Adrenal gland (tissue), 19 donors: ENCODE measurements around the gene ETV6. TPM values are rescaled to one million over a fixed set of nuclear protein-coding genes. Genes with fewer than 3 reads are reported as not detected.

Source experiments
- DNase-seq, 7 donors: peaks; one replicate each; pipeline ENCODE4 v3.0.0-alpha.2; 2019 to 2020
- H3K27ac ChIP-seq, 5 donors: fragments of 200-600 bp; sonication (generic) in 4 of 5; 1 replicate in 3 of 5; 2 replicates in 2 of 5; pipeline versions ENCODE4 v1.5.1 to v1.8.0; 2016 to 2020; ENCODE audit warnings: mild to moderate bottlenecking in 1 of 5
- H3K27me3 ChIP-seq: fragments of 200-600 bp; 2 replicates; pipeline ENCODE4 v1.8.0; 2021
- H3K36me3 ChIP-seq, 2 donors: fragments of 200-600 bp; replicated peaks in 1 of 2; 1 replicate in 1 of 2; 2 replicates in 1 of 2; pipeline versions ENCODE4 v1.5.1 to v1.8.0; 2018 to 2022
- H3K4me1 ChIP-seq, 2 donors: fragments of 200-600 bp; replicated peaks in 1 of 2; 1 replicate in 1 of 2; 2 replicates in 1 of 2; pipeline versions ENCODE4 v1.5.1 to v1.8.0; 2018 to 2021
- H3K4me3 ChIP-seq, 4 donors: fragments of 200-600 bp; sonication (generic) in 3 of 4; one replicate each; pipeline ENCODE4 v1.5.1; 2016 to 2018
- H3K9me3 ChIP-seq, 3 donors: fragments of 200-600 bp; sonication (generic) in 1 of 3; replicated peaks in 1 of 3; 1 replicate in 2 of 3; 2 replicates in 1 of 3; pipeline versions ENCODE4 v1.5.1 to v1.8.0; 2016 to 2021
- POLR2A ChIP-seq, 2 donors: fragments of 450-650 bp; IDR thresholded peaks; one replicate each; pipeline ENCODE4 v1.6.1; 2017; ENCODE audit warnings: antibody characterized with exemption in 2 of 2, mild to moderate bottlenecking in 2 of 2, moderate library complexity in 1 of 2
- WGBS, 4 donors: extraction: QIAGEN DNeasy Blood & Tissue Kit in 2 of 4; methylation state at CpG; one replicate each; pipeline versions ENCODE4 v1.1.5 to v1.1.7; 2013 to 2017; 5-methylcytosine and 5-hydroxymethylcytosine counted together
- intact Hi-C, 2 donors: fragments of 100-400 bp; cut with DNase I; formaldehyde crosslinking; loops; one replicate each; pipeline versions ENCODE4 v1.14.1 to v1.15.0; 2022 to 2023
- long read RNA-seq, 10 donors: library from polyadenylated mRNA in 3 of 10; unstranded in 2 of 10; stranded (forward) in 1 of 10; transcript quantifications; one replicate each; pipeline ENCODE4 v2.0.0 and lab custom pipeline, GENCODE V29; 2021 to 2026
- polyA plus RNA-seq, 3 donors: library from polyadenylated mRNA; stranded (reverse); fragments of 200-250 nt in 2 of 3; fragments of 350-450 nt in 1 of 3; fragmentation: Illumina TruSeq in 1 of 3; extraction: RNeasy Lipid Tissue Mini Kit (QIAGEN cat#74804) in 1 of 3; gene quantifications; one replicate each; pipeline ENCODE4 v1.2.3, GENCODE V29; 2013 to 2014
- total RNA-seq, 9 donors: library from RNA; depleted of rRNA in 4 of 9; stranded (reverse); fragments of >200 nt in 4 of 9; fragments of 120-200 nt in 1 of 9; fragmentation: NEBNext Ultra II Directional in 1 of 9; extraction: Animal tissue kit (Norgen Biotek cat#: 25700) in 1 of 9; gene quantifications; one replicate each; pipeline versions ENCODE4 v1.1.0 to v1.2.4, GENCODE V29; 2013 to 2023
- TF ChIP-seq, protein P1 (sequence below), 6 experiments: fragments of 450-650 bp in 4 of 6; fragments of 200-600 bp in 2 of 6; sonication (generic) in 1 of 6; IDR thresholded peaks; 1 replicate in 5 of 6; 2 replicates in 1 of 6; pipeline versions ENCODE4 v1.5.1 to v1.8.0; 2016 to 2021; ENCODE audit warnings: antibody characterized with exemption in 6 of 6, mild to moderate bottlenecking in 2 of 6, moderate library complexity in 1 of 6
- donor health status: healthy with polysubstance abuse.
- donor health status: Bipolar disorder and iron deficiency.
- donor health status: DM: yes; HTN: yes; CAD: no.
- donor health status: DM: no; HTN: no; CAD: no.
- donor health status: DM: no; HTN: no; CAD: no.
- donor health status: DM: yes; HTN: yes; CAD: no.

Gene ETV6
- 10 to 100 TPM in 8 of 9 donors, 1 to 10 TPM in 1; 9.6 to 46.6 (median 20.9) TPM for total RNA-seq
- 10 to 100 TPM in 2 of 3 donors, 1 to 10 TPM in 1; 9.7 to 13.8 (median 10.8) TPM for polyA plus RNA-seq
- long read RNA-seq, donor 1, full-length matches to known transcripts: 1 of 1 reads
- long read RNA-seq, donor 1, partial matches to known transcripts: 0 of 1 reads
- long read RNA-seq, donor 1, other reads (novel, unspliced or antisense): 0 of 1 reads
- long read RNA-seq, donor 2: 0 reads
- long read RNA-seq, donor 3: 0 reads
- long read RNA-seq, donor 4, full-length matches to known transcripts: 2 of 13 reads
- long read RNA-seq, donor 4, partial matches to known transcripts: 0 of 13 reads
- long read RNA-seq, donor 4, other reads (novel, unspliced or antisense): 11 of 13 reads
- long read RNA-seq, donor 5, full-length matches to known transcripts: 9 of 21 reads
- long read RNA-seq, donor 5, partial matches to known transcripts: 2 of 21 reads
- long read RNA-seq, donor 5, other reads (novel, unspliced or antisense): 10 of 21 reads
- long read RNA-seq, donor 6, partial matches to known transcripts: 2 of 5 reads
- long read RNA-seq, donor 6, other reads (novel, unspliced or antisense): 3 of 5 reads
- long read RNA-seq, donor 7: 0 reads
- long read RNA-seq, donor 8, full-length matches to known transcripts: 2 of 2 reads
- long read RNA-seq, donor 8, partial matches to known transcripts: 0 of 2 reads
- long read RNA-seq, donor 8, other reads (novel, unspliced or antisense): 0 of 2 reads
- long read RNA-seq, donor 9: 0 reads
- long read RNA-seq, donor 10: 0 reads

DNA sequence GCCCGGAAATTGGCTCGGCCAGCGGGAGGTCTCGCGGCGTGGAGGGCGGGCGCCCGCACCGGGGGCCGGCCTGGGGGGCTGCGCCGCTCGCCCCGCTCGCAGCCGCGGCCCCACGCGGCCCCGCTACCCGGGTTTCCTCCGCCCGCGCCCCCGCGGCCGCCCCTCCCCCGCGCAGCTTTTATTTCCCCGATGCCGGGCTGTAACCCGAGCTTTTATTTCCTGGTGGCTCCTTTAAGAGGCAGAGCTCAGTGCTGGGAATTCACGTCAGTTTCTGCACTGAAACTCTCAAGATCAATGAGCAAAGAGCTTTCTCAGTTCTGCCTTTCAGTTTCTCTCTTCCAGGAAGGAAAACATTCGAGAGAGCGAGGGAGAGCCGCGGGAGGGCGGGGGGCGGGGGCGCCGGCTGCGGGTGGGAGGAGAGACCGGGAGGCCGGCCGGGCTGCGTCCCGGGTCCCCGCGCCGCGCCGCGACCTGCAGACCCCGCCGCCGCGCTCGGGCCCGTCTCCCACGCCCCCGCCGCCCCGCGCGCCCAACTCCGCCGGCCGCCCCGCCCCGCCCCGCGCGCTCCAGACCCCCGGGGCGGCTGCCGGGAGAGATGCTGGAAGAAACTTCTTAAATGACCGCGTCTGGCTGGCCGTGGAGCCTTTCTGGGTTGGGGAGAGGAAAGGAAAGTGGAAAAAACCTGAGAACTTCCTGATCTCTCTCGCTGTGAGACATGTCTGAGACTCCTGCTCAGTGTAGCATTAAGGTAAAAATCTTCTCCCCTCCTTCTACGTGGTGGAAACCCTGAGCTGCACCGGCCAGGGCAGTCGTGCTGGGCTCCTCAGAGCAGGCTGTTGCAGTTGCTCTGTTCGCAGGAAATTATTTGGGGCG, at the start of gene ETV6:
ETV6 (plus strand) TSS at position 262 of the 873 bp plus-strand sequence; CDS start at position 716, 454 bp downstream.
- Histone ChIP-seq H3K36me3 (no peaks in the 10 kb centered on the region), H3K27ac (peak within 1 kb of the TSS; percentile 87 to 100 (median 97)), H3K4me1 (peaks cover 13 to 28% of the 10 kb centered on the region in 2 donors), H3K9me3 (no peaks in the 10 kb centered on the region), H3K4me3 (peak within 1 kb of the TSS; percentile 56 to 94 (median 84)), H3K27me3 (no peaks in the 10 kb centered on the region)
- peak in 1 of 2 donors; percentile 57 for TF ChIP-seq POLR2A (IDR thresholded peaks at IDR 0.05)
- TF ChIP-seq, protein P1, sequence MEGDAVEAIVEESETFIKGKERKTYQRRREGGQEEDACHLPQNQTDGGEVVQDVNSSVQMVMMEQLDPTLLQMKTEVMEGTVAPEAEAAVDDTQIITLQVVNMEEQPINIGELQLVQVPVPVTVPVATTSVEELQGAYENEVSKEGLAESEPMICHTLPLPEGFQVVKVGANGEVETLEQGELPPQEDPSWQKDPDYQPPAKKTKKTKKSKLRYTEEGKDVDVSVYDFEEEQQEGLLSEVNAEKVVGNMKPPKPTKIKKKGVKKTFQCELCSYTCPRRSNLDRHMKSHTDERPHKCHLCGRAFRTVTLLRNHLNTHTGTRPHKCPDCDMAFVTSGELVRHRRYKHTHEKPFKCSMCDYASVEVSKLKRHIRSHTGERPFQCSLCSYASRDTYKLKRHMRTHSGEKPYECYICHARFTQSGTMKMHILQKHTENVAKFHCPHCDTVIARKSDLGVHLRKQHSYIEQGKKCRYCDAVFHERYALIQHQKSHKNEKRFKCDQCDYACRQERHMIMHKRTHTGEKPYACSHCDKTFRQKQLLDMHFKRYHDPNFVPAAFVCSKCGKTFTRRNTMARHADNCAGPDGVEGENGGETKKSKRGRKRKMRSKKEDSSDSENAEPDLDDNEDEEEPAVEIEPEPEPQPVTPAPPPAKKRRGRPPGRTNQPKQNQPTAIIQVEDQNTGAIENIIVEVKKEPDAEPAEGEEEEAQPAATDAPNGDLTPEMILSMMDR (IDR thresholded peaks at IDR 0.05): no peak
- peak; percentile 75 to 90 (median 81) for DNase-seq
- WGBS, 4 donors: 0% methylated on average over 13 to 86 of the region's 86 CpGs
- intact Hi-C loops: loop anchor here in 1 of 2 donors (5.0 to 10.0 kb wide), 2 partner anchors 43 to 235 kb away; no protein-coding TSS in a partner anchor

DNA sequence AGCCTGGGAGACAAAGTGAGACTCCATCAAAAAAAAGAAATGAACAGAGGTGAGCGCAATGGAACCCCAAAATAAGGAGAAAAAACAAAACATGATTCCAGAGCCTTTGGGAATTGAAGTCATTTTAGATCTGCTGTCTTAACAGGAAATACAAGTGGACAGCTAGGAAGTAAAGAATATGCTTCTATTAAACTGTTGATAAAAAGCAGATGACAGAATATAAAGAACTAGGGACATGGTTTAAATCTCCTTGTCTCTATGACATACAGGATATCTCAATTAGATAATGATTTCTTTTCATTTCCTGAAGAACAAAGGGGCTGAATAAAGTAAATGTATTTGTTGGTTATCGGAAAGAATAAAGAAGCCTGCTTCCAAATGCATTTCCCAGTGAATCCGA, 49.3 kb upstream of the ETV6 start:
- TF ChIP-seq, protein P1 (IDR thresholded peaks at IDR 0.05): no peak
- TF ChIP-seq POLR2A (IDR thresholded peaks at IDR 0.05): no peak

GRCh38 chr12:11601647-11602046, 47.8 kb upstream of the ETV6 start:
- Histone ChIP-seq H3K27ac (no peak overlapping the region), H3K4me1 (no peaks in the 10 kb centered on the region), H3K4me3 (no peak overlapping the region), H3K27me3 (no peaks in the 10 kb centered on the region), H3K9me3 (no peaks in the 10 kb centered on the region), H3K36me3 (no peaks in the 10 kb centered on the region)
- 92 to 96% (median 94%) methylated on average over 1 of the region's 1 CpG for WGBS, 4 donors
- intact Hi-C loops: no loop called here
- TF ChIP-seq, protein P1 (IDR thresholded peaks at IDR 0.05): no peak
- TF ChIP-seq POLR2A (IDR thresholded peaks at IDR 0.05): no peak
- no peak for DNase-seq

More for the DNA sequence above, 49.3 kb upstream of the ETV6 start:
- H3K27ac ChIP-seq: no peak overlapping the region
- intact Hi-C loops: no loop called here
- no peak for DNase-seq
- no peak overlapping the region for H3K4me3 ChIP-seq
- 80 to 94% (median 91%) methylated on average over 3 of the region's 3 CpGs for WGBS, 4 donors
- H3K4me1 ChIP-seq: no peaks in the 10 kb centered on the region
- H3K27me3 ChIP-seq: no peaks in the 10 kb centered on the region
- no peaks in the 10 kb centered on the region for H3K9me3 ChIP-seq
- H3K36me3 ChIP-seq: no peaks in the 10 kb centered on the region
